Inflammatory macrophage treated with lipopolysaccharide for 4 hours (primary cell): ENCODE measurements around the gene NUCB1.
A peak's percentile ranks its signal among the peaks of the same experiment; 100 is the strongest.
"Not testable (repeated sequence)": the region's sequence is repeated elsewhere in the genome, so short reads cannot be mapped to it uniquely, and the experiment has no call there.

Source experiments
- DNase-seq: peaks from one replicate; pipeline ENCODE4 v3.0.0-alpha.2; 2020

Gene NUCB1

DNA sequence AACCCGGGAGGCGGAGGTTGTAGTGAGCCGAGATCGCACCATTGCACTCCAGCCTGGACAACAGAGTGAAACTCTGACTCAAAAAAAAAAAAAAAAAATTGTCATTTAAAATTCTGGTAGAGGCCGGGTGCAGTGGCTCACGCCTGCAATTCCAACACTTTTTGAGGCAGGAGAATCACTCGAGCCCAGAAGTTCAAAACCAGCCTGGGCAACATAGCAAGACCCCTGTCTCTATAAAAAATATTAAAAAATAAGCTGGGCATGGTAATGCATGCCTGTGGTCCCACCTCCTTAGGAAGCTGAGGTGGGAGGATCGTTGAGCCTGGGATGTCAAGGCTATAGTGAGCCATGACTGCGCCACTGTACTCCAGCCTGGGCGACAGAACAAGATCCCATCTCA lies 6.2 kb downstream of the NUCB1 start:
- no peak for DNase-seq

DNA sequence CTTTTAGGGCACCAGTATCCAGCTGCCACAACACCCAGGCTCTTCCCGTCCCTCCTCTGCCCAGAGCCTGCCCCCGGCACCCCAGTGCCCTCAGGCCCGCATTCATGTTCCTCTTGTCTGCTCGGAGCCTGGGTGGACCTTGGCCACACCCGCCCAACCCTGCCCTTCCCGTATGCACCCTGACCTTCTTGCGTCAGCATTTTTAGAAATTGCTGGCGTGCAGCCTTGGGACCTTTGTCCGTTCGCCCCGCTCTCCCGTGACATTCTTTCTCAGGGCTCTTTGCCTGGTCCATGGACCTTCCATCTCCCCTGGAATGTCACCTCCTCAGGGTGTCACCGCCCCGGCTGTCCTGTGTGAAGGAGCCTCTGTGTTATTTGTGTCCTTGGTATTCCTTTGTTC lies 7.6 kb downstream of the NUCB1 start:
- DNase-seq = peak; percentile 57

GRCh38 chr19:48909424-48910077 lies 9.4 kb downstream of the NUCB1 start:
- not testable (repeated sequence) for DNase-seq

DNA sequence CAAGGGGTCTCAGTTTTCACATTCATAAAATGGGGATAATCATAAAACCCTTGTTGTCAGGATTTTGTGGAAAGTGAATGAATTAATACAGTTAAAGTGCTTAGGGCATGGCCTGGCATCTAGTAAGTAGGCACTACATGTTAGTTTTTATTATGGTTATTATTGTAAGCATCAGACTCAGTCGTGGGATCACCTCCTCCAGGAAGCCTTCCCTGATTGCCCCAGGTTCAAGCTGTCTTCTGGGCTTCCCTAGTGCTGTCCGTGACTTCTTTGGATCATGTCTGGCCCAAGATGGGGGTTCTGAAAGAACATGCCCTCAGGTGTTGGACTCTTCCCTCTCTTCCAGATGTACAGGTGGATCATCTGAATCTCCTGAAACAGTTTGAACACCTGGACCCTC lies 10.7 kb downstream of the NUCB1 start:
- no peak for DNase-seq

GRCh38 chr19:48913114-48913889 lies 13.2 kb downstream of the NUCB1 start:
- DNase-seq = no peak

DNA sequence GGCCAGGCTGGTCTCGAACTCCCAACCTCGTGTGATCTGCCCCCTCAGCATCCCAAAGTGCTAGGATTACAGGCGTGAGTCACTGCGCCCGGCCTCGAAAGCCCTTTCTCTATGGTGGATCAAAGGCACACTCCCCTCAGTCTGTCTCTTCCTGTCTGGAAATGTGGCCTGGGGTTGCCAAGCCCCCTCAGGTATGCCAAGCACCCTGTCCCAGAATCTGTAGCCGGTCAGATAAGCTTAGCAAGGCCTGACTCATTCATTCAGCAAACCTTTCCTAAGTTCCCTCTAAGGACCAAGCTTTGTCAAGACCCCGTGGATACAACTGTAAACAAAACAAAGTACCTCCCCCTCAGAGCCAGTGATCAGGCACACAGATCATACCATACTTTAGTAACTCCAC lies 14.1 kb downstream of the NUCB1 start:
- no peak for DNase-seq

DNA sequence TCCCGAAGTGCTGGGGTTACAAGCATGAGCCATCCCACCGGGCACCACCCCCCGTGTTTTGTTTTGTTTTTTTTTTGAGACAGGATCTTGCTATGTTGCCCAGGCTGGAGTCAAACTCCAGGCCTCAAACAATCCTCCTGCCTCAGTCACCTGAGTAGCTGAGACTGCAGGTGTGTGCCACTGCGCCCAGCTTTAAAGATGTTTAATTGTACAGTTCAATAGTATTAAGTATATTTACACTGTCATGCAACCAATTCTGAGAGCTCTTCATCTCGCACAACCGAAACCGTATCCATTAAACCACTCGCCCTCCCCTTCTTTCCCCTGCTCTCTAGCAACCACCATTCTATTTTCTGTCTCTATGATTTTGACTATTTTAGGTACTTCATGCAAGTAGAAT lies 15.6 kb downstream of the NUCB1 start:
- no peak for DNase-seq

GRCh38 chr19:48918071-48918470 lies 18.0 kb downstream of the NUCB1 start:
- no peak for DNase-seq

GRCh38 chr19:48918801-48919247 lies 18.7 kb downstream of the NUCB1 start:
- no peak for DNase-seq

- DNase-seq = not testable (repeated sequence)
Measured at GRCh38 chr19:48919271-48919670, 19.2 kb downstream of the NUCB1 start.

DNA sequence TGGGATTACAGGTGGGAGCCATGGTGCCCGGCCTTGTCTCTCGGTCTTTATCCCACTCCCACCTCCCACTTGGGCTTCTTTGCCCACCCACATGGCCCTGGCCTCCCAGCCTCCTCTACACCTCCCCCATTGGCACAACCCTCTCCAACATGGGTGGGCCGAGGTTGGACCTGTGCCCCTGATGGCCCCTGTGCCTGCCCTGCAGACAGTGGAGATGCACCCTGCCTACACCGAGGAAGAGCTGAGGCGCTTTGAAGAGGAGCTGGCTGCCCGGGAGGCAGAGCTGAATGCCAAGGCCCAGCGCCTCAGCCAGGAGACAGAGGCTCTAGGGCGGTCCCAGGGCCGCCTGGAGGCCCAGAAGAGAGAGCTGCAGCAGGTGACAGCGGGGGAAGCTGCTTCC lies 20.8 kb downstream of the NUCB1 start:
- no peak for DNase-seq

GRCh38 chr19:48921721-48922500 lies 21.8 kb downstream of the NUCB1 start:
- DNase-seq = no peak

DNA sequence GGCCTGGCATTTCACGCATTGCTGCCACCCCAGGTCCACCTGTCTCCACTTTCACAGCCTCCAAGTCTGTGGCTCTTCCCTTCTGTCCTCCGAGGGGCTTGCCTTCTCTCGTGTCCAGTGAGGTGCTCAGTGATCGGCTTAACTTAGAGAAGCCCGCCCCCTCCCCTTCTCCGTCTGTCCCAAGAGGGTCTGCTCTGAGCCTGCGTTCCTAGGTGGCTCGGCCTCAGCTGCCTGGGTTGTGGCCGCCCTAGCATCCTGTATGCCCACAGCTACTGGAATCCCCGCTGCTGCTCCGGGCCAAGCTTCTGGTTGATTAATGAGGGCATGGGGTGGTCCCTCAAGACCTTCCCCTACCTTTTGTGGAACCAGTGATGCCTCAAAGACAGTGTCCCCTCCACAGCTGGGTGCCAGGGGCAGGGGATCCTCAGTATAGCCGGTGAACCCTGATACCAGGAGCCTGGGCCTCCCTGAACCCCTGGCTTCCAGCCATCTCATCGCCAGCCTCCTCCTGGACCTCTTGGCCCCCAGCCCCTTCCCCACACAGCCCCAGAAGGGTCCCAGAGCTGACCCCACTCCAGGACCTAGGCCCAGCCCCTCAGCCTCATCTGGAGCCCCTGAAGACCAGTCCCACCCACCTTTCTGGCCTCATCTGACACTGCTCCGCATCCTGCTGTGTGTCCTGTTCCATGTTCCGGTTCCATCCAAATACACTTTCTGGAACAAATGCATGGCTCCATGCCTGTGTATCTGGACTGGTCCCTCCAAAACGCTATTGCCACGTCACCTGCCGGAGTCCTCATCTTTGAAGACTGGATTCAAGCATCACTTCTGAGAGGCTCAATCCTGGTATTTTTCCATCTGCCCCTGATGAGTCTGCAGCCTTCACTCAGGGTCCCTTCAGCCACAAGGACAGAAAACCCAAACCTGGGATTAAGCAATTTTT lies 22.7 kb downstream of the NUCB1 start:
- no peak for DNase-seq

- DNase-seq = peak; percentile 61
Measured at GRCh38 chr19:48925240-48925843, 25.2 kb downstream of the NUCB1 start.

- not testable (repeated sequence) for DNase-seq
Measured at GRCh38 chr19:48925890-48926289, 25.8 kb downstream of the NUCB1 start.

GRCh38 chr19:48926909-48927308 lies 26.8 kb downstream of the NUCB1 start:
- DNase-seq = peak; percentile 98

- peak; percentile 41 for DNase-seq
Measured at GRCh38 chr19:48927692-48928091, 27.6 kb downstream of the NUCB1 start.

- no peak for DNase-seq
Measured at GRCh38 chr19:48928164-48929025, 28.3 kb downstream of the NUCB1 start.

DNA sequence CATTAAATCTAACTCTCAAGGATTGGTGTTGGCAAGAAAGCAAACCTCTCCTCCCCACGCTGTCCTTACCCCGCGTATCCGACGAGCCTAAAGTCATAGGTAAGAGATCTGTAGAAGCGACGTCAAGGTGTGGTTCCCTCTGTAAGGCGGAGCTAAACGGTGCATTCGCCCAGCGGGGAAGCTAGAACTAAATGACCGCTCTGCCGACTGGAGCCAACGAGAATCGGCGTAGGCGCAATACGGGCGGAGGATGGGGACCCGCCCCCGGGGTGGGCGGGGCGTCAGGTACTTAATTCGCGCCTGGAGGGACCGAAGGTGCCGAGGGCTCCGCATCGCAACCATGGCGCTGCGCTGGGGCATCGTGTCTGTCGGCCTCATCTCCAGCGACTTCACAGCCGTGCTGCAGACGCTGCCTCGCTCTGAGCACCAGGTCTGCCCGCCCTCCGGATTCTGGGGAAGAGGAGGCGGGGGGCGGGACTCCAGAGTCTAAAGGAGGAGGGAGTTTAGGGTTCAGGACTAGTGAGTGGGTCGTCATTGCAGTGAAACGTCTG lies 33.3 kb downstream of the NUCB1 start, which contains the start of gene DHDH:
Gene DHDH (plus strand): TSS at position 318 of the 551 bp plus-strand sequence. CDS start 23 bp downstream, at position 341.
- peak; percentile 66 for DNase-seq

GRCh38 chr19:48934837-48935236 lies 34.7 kb downstream of the NUCB1 start:
- DNase-seq = no peak

- no peak for DNase-seq
Measured at GRCh38 chr19:48935864-48936263, 35.8 kb downstream of the NUCB1 start.
